GM12878 (cell line): ENCODE data around the gene ATP7A. TPM values are rescaled to one million over a fixed set of nuclear protein-coding genes. Genes with fewer than 3 reads are reported as not detected.
A peak's percentile ranks its signal among the peaks of the same experiment; 100 is the strongest.

Experiments
- ATF7 ChIP-seq: fragments of 450-650 bp; IDR thresholded peaks from 2 replicates; pipeline ENCODE4 v1.6.1; 2016; ENCODE audit warnings: low read depth, mild to moderate bottlenecking
- BACH1 ChIP-seq: fragments of 450-650 bp; IDR thresholded peaks from 2 replicates; pipeline ENCODE4 v1.6.1; 2017; ENCODE audit warnings: mild to moderate bottlenecking, borderline replicate concordance
- CBX5 ChIP-seq: sonication (generic); IDR thresholded peaks from 2 replicates; pipeline ENCODE4 v1.6.1; 2016; ENCODE audit warnings: low read depth, moderate library complexity, mild to moderate bottlenecking, inconsistent platforms
- CREB1 ChIP-seq: IDR thresholded peaks from 2 replicates; pipeline ENCODE4 v1.6.1; 2012; ENCODE audit warnings: low read depth, mild to moderate bottlenecking, inconsistent platforms
- EED ChIP-seq: sonication (generic); IDR thresholded peaks from 2 replicates; pipeline ENCODE4 v1.6.1; 2016; ENCODE audit warnings: antibody characterized with exemption, low read depth
- ETV6 ChIP-seq, 2 experiments: fragments of 450-650 bp in 1 of 2; IDR thresholded peaks in 1 of 2; conservative IDR thresholded peaks in 1 of 2; 2 replicates each; pipeline ENCODE4 v1.6.1; 2014; ENCODE audit warnings: antibody characterized with exemption in 1 of 2, borderline replicate concordance in 1 of 2, low read depth in 1 of 2, mild to moderate bottlenecking in 1 of 2, moderate library complexity in 1 of 2
- FOS ChIP-seq: IDR thresholded peaks from 3 replicates; pipeline ENCODE4 v1.6.1; 2011; ENCODE audit warnings: borderline replicate concordance; ENCODE audit not compliant: insufficient read length; ENCODE audit errors: extremely low read depth
- FOXM1 ChIP-seq: IDR thresholded peaks from 2 replicates; pipeline ENCODE4 v1.6.1; 2012; ENCODE audit warnings: low read depth, mild to moderate bottlenecking, inconsistent platforms, low read length, moderate library complexity
- GABPA ChIP-seq: IDR thresholded peaks from 2 replicates; pipeline ENCODE4 v1.6.1; 2014; ENCODE audit warnings: antibody characterized with exemption, low read depth, mild to moderate bottlenecking, inconsistent platforms
- GATAD2B ChIP-seq: fragments of 450-650 bp; conservative IDR thresholded peaks from 2 replicates; pipeline ENCODE4 v1.6.1; 2017; ENCODE audit warnings: low read depth, mild to moderate bottlenecking, moderate library complexity
- HDGF ChIP-seq: fragments of 450-650 bp; IDR thresholded peaks from 2 replicates; pipeline ENCODE4 v1.6.1; 2016; ENCODE audit warnings: antibody characterized with exemption
- IKZF2 ChIP-seq, 2 experiments: fragments of 450-650 bp; IDR thresholded peaks; 2 replicates each; pipeline ENCODE4 v1.6.1; 2017; ENCODE audit warnings: mild to moderate bottlenecking in 2 of 2, moderate library complexity in 2 of 2
- IRF4 ChIP-seq: IDR thresholded peaks from 2 replicates; pipeline ENCODE4 v1.6.1; 2011; ENCODE audit warnings: low read depth, low read length
- JUND ChIP-seq: IDR thresholded peaks from 2 replicates; pipeline ENCODE4 v1.6.1; 2012; ENCODE audit warnings: low read depth, mild to moderate bottlenecking, low read length, improper control_type of control experiment, moderate library complexity
- MEF2A ChIP-seq: IDR thresholded peaks from 2 replicates; pipeline ENCODE4 v1.6.1; 2011; ENCODE audit warnings: low read depth, mild to moderate bottlenecking, low read length, moderate library complexity; ENCODE audit not compliant: insufficient read depth
- NBN ChIP-seq: fragments of 450-650 bp; IDR thresholded peaks from 2 replicates; pipeline ENCODE4 v1.6.1; 2016
- PML ChIP-seq: IDR thresholded peaks from 2 replicates; pipeline ENCODE4 v1.6.1; 2012; ENCODE audit warnings: low read length, inconsistent platforms
- RUNX3 ChIP-seq: IDR thresholded peaks from 2 replicates; pipeline ENCODE4 v1.6.1; 2012; ENCODE audit warnings: low read length, inconsistent platforms
- SP1 ChIP-seq: IDR thresholded peaks from one replicate; pipeline ENCODE4 v1.6.1; 2011; ENCODE audit warnings: low read depth, low read length
- ZNF217 ChIP-seq: fragments of 450-650 bp; IDR thresholded peaks from 2 replicates; pipeline ENCODE4 v1.6.1; 2017; ENCODE audit warnings: antibody characterized with exemption, mild to moderate bottlenecking
- ZNF384 ChIP-seq: IDR thresholded peaks from 2 replicates; pipeline ENCODE4 v1.6.1; 2012; ENCODE audit warnings: low read depth, mild to moderate bottlenecking, low read length, improper control_type of control experiment, borderline replicate concordance
- polyA plus RNA-seq, 11 experiments: library from polyadenylated mRNA; depleted of rRNA in 4 of 11; unstranded in 6 of 11; stranded (reverse) in 5 of 11; fragments of >200 nt; fragmentation: Nextera tagmentation in 4 of 11; fragmentation: Illumina TruSeq in 1 of 11; extraction: Ambion mirVana in 4 of 11; extraction: Trizol in 1 of 11; gene quantifications; 1 replicate in 1 of 11; 2 replicates in 10 of 11; pipeline versions ENCODE4 v1.2.1 to v1.2.3, GENCODE V29; 2011 to 2016; ENCODE audit warnings: inconsistent platforms in 2 of 11, missing spikeins in 2 of 11, low read depth in 1 of 11
- total RNA-seq, 4 experiments: library from RNA; depleted of rRNA in 3 of 4; stranded (reverse); fragments of >200 nt in 3 of 4; fragmentation: Illumina TruSeq in 1 of 4; extraction: Trizol in 1 of 4; gene quantifications; 2 replicates each; pipeline versions ENCODE4 v1.2.1 to v1.2.3, GENCODE V29; 2013 to 2021
- TF ChIP-seq, protein P1 (sequence below): fragments of 450-650 bp; IDR thresholded peaks from 2 replicates; pipeline ENCODE4 v1.6.1; 2017; ENCODE audit warnings: mild to moderate bottlenecking, low read depth, inconsistent platforms; ENCODE audit not compliant: poor library complexity, severe bottlenecking
- TF ChIP-seq, protein P2 (sequence below): IDR thresholded peaks from 2 replicates; pipeline ENCODE4 v1.6.1; 2012; ENCODE audit warnings: low read length, inconsistent platforms
- TF ChIP-seq, protein P3 (sequence below): fragments of 450-650 bp; IDR thresholded peaks from 2 replicates; pipeline ENCODE4 v1.6.1; 2016; ENCODE audit warnings: mild to moderate bottlenecking
- TF ChIP-seq, protein P4 (sequence below): fragments of 450-650 bp; IDR thresholded peaks from 2 replicates; pipeline ENCODE4 v1.6.1; 2016; ENCODE audit warnings: mild to moderate bottlenecking

The ATP7A gene
- total and polyA plus RNA-seq, 10 of the 15 experiments (the other 5 are each of a cell fraction or from before 2014, with no cell fraction given): 2.5 to 12.0 (median 7.6) TPM

DNA sequence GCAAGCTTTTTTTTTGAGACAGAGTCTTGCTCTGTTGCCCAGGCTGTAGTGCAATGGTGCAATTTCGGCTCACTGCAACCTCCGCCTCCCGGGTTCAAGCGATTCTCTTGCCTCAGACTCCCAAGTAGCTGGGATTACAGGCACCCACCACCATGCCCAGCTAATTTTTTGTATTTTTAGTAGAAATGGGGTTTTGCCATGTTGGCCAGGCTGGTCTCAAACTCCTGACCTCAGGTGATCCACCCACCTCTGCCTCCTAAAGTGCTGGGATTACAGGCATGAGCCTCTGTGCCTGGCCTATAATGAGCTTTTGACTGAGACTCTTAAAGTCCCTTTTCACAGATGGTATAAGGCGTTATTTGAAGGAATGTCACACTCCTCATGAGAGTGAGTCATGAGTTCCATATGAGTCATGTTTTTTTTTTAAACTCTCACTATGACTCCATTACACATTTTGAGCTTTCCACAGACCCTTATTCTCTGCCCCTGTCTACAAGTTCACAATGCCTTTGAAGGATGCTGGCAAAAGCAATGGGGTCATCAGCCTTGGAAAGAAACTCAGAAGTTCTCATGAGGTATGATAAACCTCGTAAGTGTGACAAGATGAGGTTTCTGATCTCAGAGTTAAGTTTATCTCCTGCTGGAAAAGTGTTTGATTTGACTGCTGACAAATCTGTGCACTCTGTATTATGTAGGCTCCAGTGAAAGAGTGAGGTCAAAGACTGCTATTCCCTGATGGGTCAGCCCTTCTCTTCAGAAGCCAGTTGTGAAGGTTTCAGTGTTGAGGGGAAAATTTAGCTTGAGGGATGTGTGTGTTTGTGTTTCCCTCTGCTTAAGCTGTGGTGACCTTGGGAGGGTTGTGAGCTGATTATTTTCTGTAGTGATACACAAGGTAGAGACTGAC, 154.5 kb downstream of the ATP7A start (continued):
- TF ChIP-seq, protein P1, sequence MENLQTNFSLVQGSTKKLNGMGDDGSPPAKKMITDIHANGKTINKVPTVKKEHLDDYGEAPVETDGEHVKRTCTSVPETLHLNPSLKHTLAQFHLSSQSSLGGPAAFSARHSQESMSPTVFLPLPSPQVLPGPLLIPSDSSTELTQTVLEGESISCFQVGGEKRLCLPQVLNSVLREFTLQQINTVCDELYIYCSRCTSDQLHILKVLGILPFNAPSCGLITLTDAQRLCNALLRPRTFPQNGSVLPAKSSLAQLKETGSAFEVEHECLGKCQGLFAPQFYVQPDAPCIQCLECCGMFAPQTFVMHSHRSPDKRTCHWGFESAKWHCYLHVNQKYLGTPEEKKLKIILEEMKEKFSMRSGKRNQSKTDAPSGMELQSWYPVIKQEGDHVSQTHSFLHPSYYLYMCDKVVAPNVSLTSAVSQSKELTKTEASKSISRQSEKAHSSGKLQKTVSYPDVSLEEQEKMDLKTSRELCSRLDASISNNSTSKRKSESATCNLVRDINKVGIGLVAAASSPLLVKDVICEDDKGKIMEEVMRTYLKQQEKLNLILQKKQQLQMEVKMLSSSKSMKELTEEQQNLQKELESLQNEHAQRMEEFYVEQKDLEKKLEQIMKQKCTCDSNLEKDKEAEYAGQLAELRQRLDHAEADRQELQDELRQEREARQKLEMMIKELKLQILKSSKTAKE: peak; percentile 57
- peak; percentile 67; the same call in 1 of the 2 replicates for TF ChIP-seq BACH1
- TF ChIP-seq GATAD2B: 0 out of 2 replicates have a peak, but pooled peaks have one; percentile 24
- TF ChIP-seq MEF2A: peak; percentile 88
- TF ChIP-seq RUNX3: peak; percentile 55; the same call in 1 of the 2 replicates
- 0 out of 2 replicates have a peak, but pooled peaks have one; percentile 11 for TF ChIP-seq HDGF
- peak; percentile 86 for TF ChIP-seq FOXM1
- TF ChIP-seq, protein P2, sequence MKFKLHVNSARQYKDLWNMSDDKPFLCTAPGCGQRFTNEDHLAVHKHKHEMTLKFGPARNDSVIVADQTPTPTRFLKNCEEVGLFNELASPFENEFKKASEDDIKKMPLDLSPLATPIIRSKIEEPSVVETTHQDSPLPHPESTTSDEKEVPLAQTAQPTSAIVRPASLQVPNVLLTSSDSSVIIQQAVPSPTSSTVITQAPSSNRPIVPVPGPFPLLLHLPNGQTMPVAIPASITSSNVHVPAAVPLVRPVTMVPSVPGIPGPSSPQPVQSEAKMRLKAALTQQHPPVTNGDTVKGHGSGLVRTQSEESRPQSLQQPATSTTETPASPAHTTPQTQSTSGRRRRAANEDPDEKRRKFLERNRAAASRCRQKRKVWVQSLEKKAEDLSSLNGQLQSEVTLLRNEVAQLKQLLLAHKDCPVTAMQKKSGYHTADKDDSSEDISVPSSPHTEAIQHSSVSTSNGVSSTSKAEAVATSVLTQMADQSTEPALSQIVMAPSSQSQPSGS: peak; percentile 94
- peak; percentile 83 for TF ChIP-seq JUND
- peak; percentile 78 for TF ChIP-seq ZNF384
- TF ChIP-seq CREB1: peak; percentile 67; the same call in 1 of the 2 replicates
- TF ChIP-seq FOS: peak; percentile 2
- TF ChIP-seq GABPA: peak; percentile 66; the same call in 1 of the 2 replicates
- peak; percentile 16 for TF ChIP-seq SP1
- peak; percentile 95 for TF ChIP-seq ATF7
- 0 out of 2 replicates have a peak, but pooled peaks have one; percentile 60 for TF ChIP-seq CBX5
- peak in 1 of 2 experiments; percentile 55; a peak in 1 of 4 replicates for TF ChIP-seq ETV6 (conservative IDR thresholded peaks at IDR 0.05 in 1 of 2, IDR thresholded peaks at IDR 0.05 in 1 of 2; ENCODE audit: borderline replicate concordance in 1 of 2, low read depth in 1 of 2)
- TF ChIP-seq PML: 0 out of 2 replicates have a peak, but pooled peaks have one; percentile 35
- TF ChIP-seq NBN: peak; percentile 68; the same call in 1 of the 2 replicates
- peak; percentile 92 for TF ChIP-seq IRF4
- TF ChIP-seq, protein P3, sequence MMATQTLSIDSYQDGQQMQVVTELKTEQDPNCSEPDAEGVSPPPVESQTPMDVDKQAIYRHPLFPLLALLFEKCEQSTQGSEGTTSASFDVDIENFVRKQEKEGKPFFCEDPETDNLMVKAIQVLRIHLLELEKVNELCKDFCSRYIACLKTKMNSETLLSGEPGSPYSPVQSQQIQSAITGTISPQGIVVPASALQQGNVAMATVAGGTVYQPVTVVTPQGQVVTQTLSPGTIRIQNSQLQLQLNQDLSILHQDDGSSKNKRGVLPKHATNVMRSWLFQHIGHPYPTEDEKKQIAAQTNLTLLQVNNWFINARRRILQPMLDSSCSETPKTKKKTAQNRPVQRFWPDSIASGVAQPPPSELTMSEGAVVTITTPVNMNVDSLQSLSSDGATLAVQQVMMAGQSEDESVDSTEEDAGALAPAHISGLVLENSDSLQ: 0 out of 2 replicates have a peak, but pooled peaks have one; percentile 10
- TF ChIP-seq IKZF2 (IDR thresholded peaks at IDR 0.05): peak; percentile 89 to 90
- TF ChIP-seq, protein P4, sequence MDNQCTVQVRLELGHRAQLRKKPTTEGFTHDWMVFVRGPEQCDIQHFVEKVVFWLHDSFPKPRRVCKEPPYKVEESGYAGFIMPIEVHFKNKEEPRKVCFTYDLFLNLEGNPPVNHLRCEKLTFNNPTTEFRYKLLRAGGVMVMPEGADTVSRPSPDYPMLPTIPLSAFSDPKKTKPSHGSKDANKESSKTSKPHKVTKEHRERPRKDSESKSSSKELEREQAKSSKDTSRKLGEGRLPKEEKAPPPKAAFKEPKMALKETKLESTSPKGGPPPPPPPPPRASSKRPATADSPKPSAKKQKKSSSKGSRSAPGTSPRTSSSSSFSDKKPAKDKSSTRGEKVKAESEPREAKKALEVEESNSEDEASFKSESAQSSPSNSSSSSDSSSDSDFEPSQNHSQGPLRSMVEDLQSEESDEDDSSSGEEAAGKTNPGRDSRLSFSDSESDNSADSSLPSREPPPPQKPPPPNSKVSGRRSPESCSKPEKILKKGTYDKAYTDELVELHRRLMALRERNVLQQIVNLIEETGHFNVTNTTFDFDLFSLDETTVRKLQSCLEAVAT: 0 out of 2 replicates have a peak, but pooled peaks have one; percentile 23
- peak; percentile 79; the same call in 1 of the 2 replicates for TF ChIP-seq EED
- TF ChIP-seq ZNF217: peak; percentile 52; the same call in 1 of the 2 replicates
